HepG2 (cell line): ENCODE data around the gene ANKLE1. TPM values are rescaled to one million over a fixed set of nuclear protein-coding genes. Genes with fewer than 3 reads are reported as not detected.

Source experiments
- ATAC-seq: fragments of 200-7000 bp; cut with Tn5 transposase; 3 replicates; pipeline ENCODE4 v1.9.1; 2020; ENCODE audit warnings: mild to moderate bottlenecking, moderate library complexity
- BruUV-seq: library from RNA; stranded (reverse); fragments of 400-500 nt; replicated peaks from 2 replicates; lab custom pipeline; 2021; lab: Mats Ljungman, UMichigan
- CTCF ChIA-PET: fragments of 300-600 bp; formaldehyde crosslinking; extraction: SDS; loops from one replicate; lab custom pipeline; 2021; ENCODE audit warnings: low total read pairs, inconsistent platforms, low intra/inter-chr PET ratio; lab: Yijun Ruan, JAX
- POLR2A ChIA-PET: fragments of 350-600 bp; sonication (Branson Sonifier 250); formaldehyde crosslinking; loops from one replicate; lab custom pipeline; 2020; ENCODE audit warnings: antibody characterized with exemption, inconsistent platforms; lab: Yijun Ruan, JAX
- DNase-seq: peaks from one replicate; pipeline ENCODE4 v3.0.0-alpha.2; 2015; ENCODE audit warnings: low spot score
- FAIRE-seq: peaks from 3 replicates; lab custom pipeline; 2011; peaks lifted over from hg19 to GRCh38; lab: Jason Lieb, UNC
- H2AFZ ChIP-seq: one replicate; pipeline ENCODE4 v1.6.1; 2011; ENCODE audit warnings: low read length, inconsistent platforms
- H3K27ac ChIP-seq: fragments of 300-600 bp; 3 replicates; pipeline ENCODE4 v1.8.0; 2011; ENCODE audit warnings: mixed run types, mild to moderate bottlenecking, mixed read lengths, low read length, inconsistent platforms; ENCODE audit not compliant: insufficient read depth; ENCODE audit errors: extremely low read length
- H3K27me3 ChIP-seq, 2 experiments: fragments of 200-600 bp in 1 of 2; 2 replicates in 1 of 2; 3 replicates in 1 of 2; pipeline versions ENCODE4 v1.6.0 to v1.8.0; 2011; ENCODE audit warnings: low read length in 2 of 2, mild to moderate bottlenecking in 2 of 2, moderate library complexity in 2 of 2, inconsistent platforms in 1 of 2; ENCODE audit not compliant: insufficient read depth in 2 of 2, control insufficient read depth in 1 of 2
- H3K36me3 ChIP-seq, 2 experiments: fragments of 200-600 bp in 1 of 2; replicated peaks in 1 of 2; 2 replicates in 1 of 2; 3 replicates in 1 of 2; pipeline versions ENCODE4 v1.5.1 to v1.8.0; 2011; ENCODE audit warnings: low read length in 2 of 2, inconsistent platforms in 1 of 2; ENCODE audit not compliant: insufficient read depth in 2 of 2, control insufficient read depth in 1 of 2
- H3K4me1 ChIP-seq: 2 replicates; pipeline ENCODE4 v1.5.1; 2012; ENCODE audit warnings: low read length, inconsistent platforms; ENCODE audit not compliant: insufficient read depth
- H3K4me2 ChIP-seq: 2 replicates; pipeline ENCODE4 v1.6.0; 2011; ENCODE audit warnings: low read depth, low read length, inconsistent platforms
- H3K4me3 ChIP-seq, 3 experiments: fragments of 200-600 bp in 1 of 3; sonication (generic), shearing (Covaris generic) in 1 of 3; replicated peaks in 1 of 3; 2 replicates each; pipeline ENCODE4 v1.5.1; 2011 to 2016; ENCODE audit warnings: low read length in 3 of 3, inconsistent platforms in 2 of 3, low read depth in 2 of 3, mild to moderate bottlenecking in 2 of 3, control low read depth in 1 of 3, mixed read lengths in 1 of 3; ENCODE audit not compliant: insufficient read depth in 1 of 3
- H3K79me2 ChIP-seq: one replicate; pipeline ENCODE4 v1.6.1; 2011; ENCODE audit warnings: low read length, inconsistent platforms; ENCODE audit not compliant: insufficient read depth
- H3K9ac ChIP-seq: 2 replicates; pipeline ENCODE4 v1.6.0; 2011; ENCODE audit warnings: mild to moderate bottlenecking, low read depth, low read length, inconsistent platforms; ENCODE audit not compliant: insufficient read depth
- H3K9me3 ChIP-seq: 2 replicates; pipeline ENCODE4 v1.5.1; 2012; ENCODE audit warnings: mild to moderate bottlenecking, low read length
- H4K20me1 ChIP-seq: 2 replicates; pipeline ENCODE4 v1.6.0; 2011; ENCODE audit warnings: inconsistent platforms, mild to moderate bottlenecking, low read length, moderate library complexity; ENCODE audit not compliant: insufficient read depth
- ARID5B ChIP-seq: IDR thresholded peaks from 2 replicates; pipeline ENCODE4 v1.4.0; 2020; ENCODE audit warnings: mild to moderate bottlenecking, missing genetic modification reagents
- CHD4 ChIP-seq: fragments of 200-600 bp; sonication (generic); IDR thresholded peaks from 2 replicates; pipeline ENCODE4 v1.7.0; 2017; ENCODE audit warnings: mild to moderate bottlenecking, low read length, borderline replicate concordance
- FOXM1 ChIP-seq: sonication (generic); formaldehyde crosslinking; IDR thresholded peaks from 2 replicates; pipeline ENCODE4 v1.5.0; 2020; ENCODE audit warnings: missing genetic modification reagents
- RCOR2 ChIP-seq: IDR thresholded peaks from 2 replicates; pipeline ENCODE4 v1.6.1; 2016; ENCODE audit warnings: missing biosample characterization, missing genetic modification reagents
- RFX3 ChIP-seq: IDR thresholded peaks from 2 replicates; pipeline ENCODE4 v1.6.1; 2016; ENCODE audit warnings: missing biosample characterization, missing genetic modification reagents
- RFXAP ChIP-seq: sonication (generic); formaldehyde crosslinking; IDR thresholded peaks from 2 replicates; pipeline ENCODE4 v1.4.0; 2020; ENCODE audit warnings: missing genetic modification reagents, borderline replicate concordance
- RXRA ChIP-seq: sonication (generic); formaldehyde crosslinking; IDR thresholded peaks from 2 replicates; pipeline ENCODE4 v1.5.1; 2020; ENCODE audit warnings: missing genetic modification reagents
- SMARCC2 ChIP-seq: fragments of 450-650 bp; IDR thresholded peaks from 2 replicates; pipeline ENCODE4 v1.6.1; 2017; ENCODE audit warnings: antibody characterized with exemption, mild to moderate bottlenecking
- TAF15 ChIP-seq: fragments of 200-400 bp; formaldehyde crosslinking; IDR thresholded peaks from one replicate; pipeline ENCODE4 v1.6.1; 2018; ENCODE audit warnings: mild to moderate bottlenecking, low read depth, low read length; ENCODE audit not compliant: poor library complexity, severe bottlenecking
- ZBTB33 ChIP-seq: sonication (generic); formaldehyde crosslinking; IDR thresholded peaks from 2 replicates; pipeline ENCODE4 v1.4.0; 2020; ENCODE audit warnings: missing genetic modification reagents
- ZNF296 ChIP-seq: sonication (generic); formaldehyde crosslinking; conservative IDR thresholded peaks from 2 replicates; pipeline ENCODE4 v1.5.0; 2020; ENCODE audit warnings: mild to moderate bottlenecking, missing genetic modification reagents
- ZNF615 ChIP-seq: sonication (generic); formaldehyde crosslinking; IDR thresholded peaks from 2 replicates; pipeline ENCODE4 v1.5.0; 2020; ENCODE audit warnings: mild to moderate bottlenecking, missing genetic modification reagents, borderline replicate concordance
- ZNF770 ChIP-seq: sonication (generic); formaldehyde crosslinking; IDR thresholded peaks from 2 replicates; pipeline ENCODE4 v1.5.0; 2020; ENCODE audit warnings: mild to moderate bottlenecking, missing genetic modification reagents
- ZNF772 ChIP-seq: sonication (generic); formaldehyde crosslinking; IDR thresholded peaks from 2 replicates; pipeline ENCODE4 v1.5.0; 2020; ENCODE audit warnings: mild to moderate bottlenecking, missing genetic modification reagents
- WGBS: methylation state at CpG from one replicate; pipeline ENCODE4 v1.1.6; 2017; ENCODE audit warnings: low lambda C conversion rate; 5-methylcytosine and 5-hydroxymethylcytosine counted together
- in situ Hi-C: cut with HindIII; loops from 2 replicates; pipeline ENCODE4 v1.10.0; 2017; ENCODE audit warnings: low pct_unique_long_range_greater_than_20kb; ENCODE audit not compliant: extremely low pct_ligation_motif_present
- intact Hi-C: fragments of 100-400 bp; cut with micrococcal nuclease; formaldehyde crosslinking; loops from one replicate; pipeline ENCODE4 v1.10.0; 2022; ENCODE audit not compliant: unreplicated experiment
- polyA plus RNA-seq, 8 experiments: library from polyadenylated mRNA; depleted of rRNA in 3 of 8; stranded (reverse) in 7 of 8; unstranded in 1 of 8; fragments of >200 nt; fragmentation: Illumina TruSeq in 4 of 8; extraction: Trizol in 4 of 8; gene quantifications; 2 replicates each; pipeline versions ENCODE4 v1.2.1 to v1.2.3, GENCODE V29; 2011 to 2016; ENCODE audit warnings: low read depth in 4 of 8, missing spikeins in 1 of 8, mixed read lengths in 1 of 8; ENCODE audit not compliant: insufficient read depth in 1 of 8
- total RNA-seq, 5 experiments: library from RNA; depleted of rRNA; stranded (reverse); fragments of >200 nt; fragmentation: Illumina TruSeq; extraction: Trizol; gene quantifications; 2 replicates each; pipeline ENCODE4 v1.2.3, GENCODE V29; 2016; ENCODE audit warnings: low read depth in 1 of 5

ANKLE1 gene
- total and polyA plus RNA-seq, 2 of the 13 experiments (the other 11 are each of a cell fraction or from before 2014, with no cell fraction given) = 0.69 to 1.5 TPM

GRCh38 chr19:17262557-17262956 lies 19.1 kb upstream of the ANKLE1 start:
- no peak overlapping the region for H3K4me3 ChIP-seq
- H3K36me3 ChIP-seq = no peaks in the 10 kb centered on the region
- BruUV-seq = no TSS peak
- in situ Hi-C loops = no loop called here
- H4K20me1 ChIP-seq = no peaks in the 10 kb centered on the region
- CTCF ChIA-PET = no interaction called here
- FAIRE-seq (no peak), ATAC-seq (no peak)
- H3K4me2 ChIP-seq = peak overlapping the region; percentile 12; the same call in 1 of the 2 replicates
- H3K4me1 ChIP-seq = peaks cover 56% of the 10 kb centered on the region
- peaks cover 2% of the 10 kb centered on the region for H3K79me2 ChIP-seq
- TF ChIP-seq RFXAP (no peak), SMARCC2 (no peak), RCOR2 (CRISPR knock-in tag) (no peak), ZNF770 (CRISPR knock-in tag) (peak; percentile 38; the same call in 1 of the 2 replicates), ZNF296 (CRISPR knock-in tag) (no peak), ZBTB33 (CRISPR knock-in tag) (peak; percentile 44; the same call in 1 of the 2 replicates), FOXM1 (no peak), TAF15 (no peak), RXRA (CRISPR knock-in tag) (no peak), ZNF772 (CRISPR knock-in tag) (no peak), CHD4 (no peak), ARID5B (CRISPR knock-in tag) (no peak), RFX3 (CRISPR knock-in tag) (no peak), ZNF615 (CRISPR knock-in tag) (no peak)
- TF ChIP-seq, all 625 proteins: peak for 2
- no peak overlapping the region for H3K27ac ChIP-seq
- intact Hi-C loops = no loop called here
- H3K9ac ChIP-seq = no peak overlapping the region
- H2AFZ ChIP-seq = no peak overlapping the region
- no peaks in the 10 kb centered on the region for H3K9me3 ChIP-seq
- 56% methylated on average over 14 of the region's 16 CpGs for WGBS
- DNase-seq = no peak
- peaks cover 0 to under 1% of the 10 kb centered on the region in 2 experiments; a peak in 2 of 5 replicates for H3K27me3 ChIP-seq
- POLR2A ChIA-PET = interaction anchor here (1.6 to 3.4 kb wide), 3 partner anchors 15 to 47 kb away, joined by 4 to 13 read pairs (median 9); partner anchors contain the start of gene USE1
